Measurements from ENCODE around the gene SNTG2. TPM values are rescaled to one million over a fixed set of nuclear protein-coding genes. Genes with fewer than 3 reads are reported as not detected.
"Not testable (repeated sequence)": the region's sequence is repeated elsewhere in the genome, so short reads cannot be mapped to it uniquely, and the experiment has no call there.

The SNTG2 gene
- total and polyA plus RNA-seq, 2 donors (not counting 1 experiment from before 2014, with no cell fraction given) = 0.06 TPM; not detected in 1

DNA sequence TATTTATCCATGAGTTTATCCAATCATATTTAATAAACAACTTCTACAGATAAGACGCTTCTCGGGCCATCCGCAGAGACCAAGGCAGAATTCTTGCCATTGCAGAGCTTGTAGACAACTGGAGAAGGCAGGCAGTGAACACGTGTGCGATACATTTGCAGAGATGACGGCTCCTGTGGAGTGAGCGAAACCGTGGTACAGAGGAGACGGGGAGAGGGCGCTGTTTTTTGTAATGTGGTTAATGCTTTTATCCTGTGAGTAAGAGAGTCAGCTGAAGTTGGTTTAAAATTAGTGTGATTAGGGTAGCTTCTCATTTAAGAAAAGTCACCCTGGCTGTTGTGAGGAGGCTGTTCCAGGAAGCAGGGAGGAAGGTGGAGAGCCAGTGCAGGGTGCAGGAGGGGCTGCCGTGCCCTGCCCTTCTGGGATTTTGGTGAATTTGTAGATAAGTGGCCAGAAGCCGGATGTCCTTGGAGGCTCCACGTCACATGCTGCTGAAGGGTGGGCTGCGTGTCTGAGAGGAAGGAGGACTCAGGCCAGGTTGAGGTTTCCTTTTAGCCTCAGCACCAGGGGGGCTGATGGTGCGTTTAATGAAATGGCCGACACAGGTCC, 151.4 kb downstream of the SNTG2 start:
- Histone ChIP-seq H2AFZ (ENCODE audit: low read length) (no peak overlapping the region), H3K4me2 (ENCODE audit: extremely low read depth, insufficient read depth, low read length) (no peak overlapping the region), H3K9me3 (ENCODE audit: control insufficient read depth, insufficient read depth, low read depth, low read length) (no peaks in the 10 kb centered on the region), H3K4me3 (replicated peaks in 1 of 4; ENCODE audit: control extremely low read depth in 1 of 4, insufficient read depth in 1 of 4, low read depth in 3 of 4, low read length in 4 of 4) (no peak overlapping the region), H4K20me1 (ENCODE audit: control insufficient read depth, extremely low read depth, insufficient read depth, low read length) (no peaks in the 10 kb centered on the region), H3K36me3 (ENCODE audit: control insufficient read depth, insufficient read depth, low read length) (no peaks in the 10 kb centered on the region), H3K27ac (ENCODE audit: insufficient read depth, low read length) (no peak overlapping the region), H3K79me2 (ENCODE audit: control insufficient read depth, insufficient read depth, low read length) (no peaks in the 10 kb centered on the region), H3K4me1 (ENCODE audit: control insufficient read depth, extremely low read depth, insufficient read depth, low read length) (no peaks in the 10 kb centered on the region), H3K27me3 (ENCODE audit: control insufficient read depth, insufficient read depth, low read length) (no peaks in the 10 kb centered on the region), H3K9ac (ENCODE audit: insufficient read depth, low read length) (no peak overlapping the region)
- DNase-seq (ENCODE audit: low read depth in 2 of 2) = no peak
- TF ChIP-seq, protein P1, sequence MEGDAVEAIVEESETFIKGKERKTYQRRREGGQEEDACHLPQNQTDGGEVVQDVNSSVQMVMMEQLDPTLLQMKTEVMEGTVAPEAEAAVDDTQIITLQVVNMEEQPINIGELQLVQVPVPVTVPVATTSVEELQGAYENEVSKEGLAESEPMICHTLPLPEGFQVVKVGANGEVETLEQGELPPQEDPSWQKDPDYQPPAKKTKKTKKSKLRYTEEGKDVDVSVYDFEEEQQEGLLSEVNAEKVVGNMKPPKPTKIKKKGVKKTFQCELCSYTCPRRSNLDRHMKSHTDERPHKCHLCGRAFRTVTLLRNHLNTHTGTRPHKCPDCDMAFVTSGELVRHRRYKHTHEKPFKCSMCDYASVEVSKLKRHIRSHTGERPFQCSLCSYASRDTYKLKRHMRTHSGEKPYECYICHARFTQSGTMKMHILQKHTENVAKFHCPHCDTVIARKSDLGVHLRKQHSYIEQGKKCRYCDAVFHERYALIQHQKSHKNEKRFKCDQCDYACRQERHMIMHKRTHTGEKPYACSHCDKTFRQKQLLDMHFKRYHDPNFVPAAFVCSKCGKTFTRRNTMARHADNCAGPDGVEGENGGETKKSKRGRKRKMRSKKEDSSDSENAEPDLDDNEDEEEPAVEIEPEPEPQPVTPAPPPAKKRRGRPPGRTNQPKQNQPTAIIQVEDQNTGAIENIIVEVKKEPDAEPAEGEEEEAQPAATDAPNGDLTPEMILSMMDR (conservative IDR thresholded peaks at IDR 0.05 in 1 of 2, IDR thresholded peaks at IDR 0.05 in 1 of 2; ENCODE audit: low read depth in 1 of 2, low read length in 2 of 2) = no peak
- no peak for TF ChIP-seq EZH2 (IDR thresholded peaks at IDR 0.05; ENCODE audit: low read length, missing control alignments)

DNA sequence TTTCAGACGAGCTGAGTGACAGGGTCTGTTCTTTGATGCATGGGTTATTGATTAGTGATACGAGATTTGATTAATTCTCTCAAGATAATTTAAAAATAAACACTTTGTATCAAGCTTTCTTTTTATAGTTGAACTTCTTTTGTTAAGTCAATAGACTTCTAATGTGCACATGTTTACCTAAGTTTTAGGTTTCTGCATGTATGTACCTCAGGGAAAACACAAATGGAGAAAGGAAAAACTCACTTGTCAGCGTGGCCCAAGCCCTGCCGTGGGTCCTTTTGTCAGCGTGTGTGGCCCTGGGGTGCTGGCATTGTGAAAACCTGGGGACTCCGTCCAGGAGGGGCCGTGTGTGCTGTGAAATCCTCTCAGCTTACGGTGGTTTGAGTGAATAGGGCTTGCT, 153.7 kb downstream of the SNTG2 start:
- Histone ChIP-seq H3K4me3 (replicated peaks in 1 of 4; ENCODE audit: control extremely low read depth in 1 of 4, insufficient read depth in 1 of 4, low read depth in 3 of 4, low read length in 4 of 4) (no peak overlapping the region), H2AFZ (ENCODE audit: low read length) (no peak overlapping the region), H3K4me1 (ENCODE audit: control insufficient read depth, extremely low read depth, insufficient read depth, low read length) (no peaks in the 10 kb centered on the region)

DNA sequence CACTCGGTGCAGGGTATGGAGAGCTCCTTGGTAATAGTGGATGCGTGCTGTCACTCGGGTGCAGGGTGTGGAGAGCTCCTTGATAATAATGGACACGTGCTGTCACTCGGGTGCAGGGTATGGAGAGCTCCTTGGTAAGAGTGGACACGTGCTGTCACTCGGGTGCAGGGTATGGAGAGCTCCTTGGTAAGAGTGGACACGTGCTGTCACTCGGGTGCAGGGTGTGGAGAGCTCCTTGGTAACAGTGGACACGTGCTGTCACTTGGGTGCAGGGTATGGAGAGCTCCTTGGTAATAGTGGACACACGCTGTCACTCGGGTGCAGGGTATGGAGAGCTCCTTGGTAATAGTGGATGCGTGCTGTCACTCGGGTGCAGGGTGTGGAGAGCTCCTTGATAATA, 155.7 kb downstream of the SNTG2 start:
- not testable (repeated sequence) for H3K4me3 ChIP-seq (replicated peaks in 1 of 4; ENCODE audit: control extremely low read depth in 1 of 4, insufficient read depth in 1 of 4, low read depth in 3 of 4, low read length in 4 of 4); H3K4me2 ChIP-seq (ENCODE audit: extremely low read depth, insufficient read depth, low read length); H3K79me2 ChIP-seq (ENCODE audit: control insufficient read depth, insufficient read depth, low read length); H3K27me3 ChIP-seq (ENCODE audit: control insufficient read depth, insufficient read depth, low read length); H3K36me3 ChIP-seq (ENCODE audit: control insufficient read depth, insufficient read depth, low read length); H3K9me3 ChIP-seq (ENCODE audit: control insufficient read depth, insufficient read depth, low read depth, low read length); H2AFZ ChIP-seq (ENCODE audit: low read length); H4K20me1 ChIP-seq (ENCODE audit: control insufficient read depth, extremely low read depth, insufficient read depth, low read length); H3K4me1 ChIP-seq (ENCODE audit: control insufficient read depth, extremely low read depth, insufficient read depth, low read length); H3K9ac ChIP-seq (ENCODE audit: insufficient read depth, low read length); H3K27ac ChIP-seq (ENCODE audit: insufficient read depth, low read length); DNase-seq (ENCODE audit: low read depth in 2 of 2)

More for the DNA sequence above, 153.7 kb downstream of the SNTG2 start:
- no peaks in the 10 kb centered on the region for H3K27me3 ChIP-seq (ENCODE audit: control insufficient read depth, insufficient read depth, low read length)
- DNase-seq (ENCODE audit: low read depth in 2 of 2) = no peak
- no peaks in the 10 kb centered on the region for H3K9me3 ChIP-seq (ENCODE audit: control insufficient read depth, insufficient read depth, low read depth, low read length)
- TF ChIP-seq EZH2 (IDR thresholded peaks at IDR 0.05; ENCODE audit: low read length, missing control alignments) = no peak
- TF ChIP-seq, protein P1 (conservative IDR thresholded peaks at IDR 0.05 in 1 of 2, IDR thresholded peaks at IDR 0.05 in 1 of 2; ENCODE audit: low read depth in 1 of 2, low read length in 2 of 2) = no peak
- no peaks in the 10 kb centered on the region for H3K79me2 ChIP-seq (ENCODE audit: control insufficient read depth, insufficient read depth, low read length)
- H3K4me2 ChIP-seq (ENCODE audit: extremely low read depth, insufficient read depth, low read length) = no peak overlapping the region
- H3K9ac ChIP-seq (ENCODE audit: insufficient read depth, low read length) = no peak overlapping the region
- H3K27ac ChIP-seq (ENCODE audit: insufficient read depth, low read length) = no peak overlapping the region
- H3K36me3 ChIP-seq (ENCODE audit: control insufficient read depth, insufficient read depth, low read length) = no peaks in the 10 kb centered on the region
- no peaks in the 10 kb centered on the region for H4K20me1 ChIP-seq (ENCODE audit: control insufficient read depth, extremely low read depth, insufficient read depth, low read length)
